ENCODE results near the gene ADGRL1.
"Not testable (repeated sequence)": the region's sequence is repeated elsewhere in the genome, so short reads cannot be mapped to it uniquely, and the experiment has no call there.

The ADGRL1 gene

GRCh38 chr19:14189415-14189814 lies 16.6 kb downstream of the ADGRL1 start:
- no peak for DNase-seq (ENCODE audit: low read depth)

- not testable (repeated sequence) for DNase-seq (ENCODE audit: low read depth)
Observed at GRCh38 chr19:14188086-14188485, 17.9 kb downstream of the ADGRL1 start.

- DNase-seq (ENCODE audit: low read depth) = no peak
Observed at GRCh38 chr19:14187561-14187960, 18.4 kb downstream of the ADGRL1 start.

GRCh38 chr19:14186684-14187083 lies 19.3 kb downstream of the ADGRL1 start:
- not testable (repeated sequence) for DNase-seq (ENCODE audit: low read depth)

GRCh38 chr19:14185691-14186090 lies 20.3 kb downstream of the ADGRL1 start:
- DNase-seq (ENCODE audit: low read depth) = not testable (repeated sequence)

GRCh38 chr19:14185158-14185557 lies 20.8 kb downstream of the ADGRL1 start:
- DNase-seq (ENCODE audit: low read depth) = no peak

GRCh38 chr19:14183741-14184350 lies 22.1 kb downstream of the ADGRL1 start:
- no peak for DNase-seq (ENCODE audit: low read depth)

DNA sequence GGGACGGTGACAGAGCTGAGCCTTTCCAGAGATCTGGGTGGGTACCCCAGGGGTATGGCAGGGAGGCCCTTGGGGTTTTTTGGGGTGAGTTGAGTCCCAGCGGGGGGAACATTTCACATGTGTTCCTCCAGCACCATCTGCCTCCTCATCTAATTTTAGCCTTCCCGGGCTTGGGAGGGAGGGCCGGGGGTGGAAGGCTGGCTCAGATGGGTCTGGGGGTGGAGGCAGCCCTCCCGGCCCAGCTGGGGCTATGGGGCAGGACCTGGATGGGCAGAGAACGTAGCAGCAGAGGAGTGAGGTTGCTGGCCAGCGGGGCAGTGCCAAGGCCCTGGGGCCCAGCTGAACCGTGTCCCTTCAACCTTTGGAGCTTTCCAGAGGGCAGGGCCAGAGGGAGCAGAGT lies 23.5 kb downstream of the ADGRL1 start:
- DNase-seq (ENCODE audit: low read depth) = no peak

- no peak for DNase-seq (ENCODE audit: low read depth)
Observed at GRCh38 chr19:14181906-14182305, 24.1 kb downstream of the ADGRL1 start.

- not testable (repeated sequence) for DNase-seq (ENCODE audit: low read depth)
Observed at GRCh38 chr19:14181199-14181598, 24.8 kb downstream of the ADGRL1 start.

GRCh38 chr19:14177496-14178074 lies 28.4 kb downstream of the ADGRL1 start:
- no peak for DNase-seq (ENCODE audit: low read depth)

DNA sequence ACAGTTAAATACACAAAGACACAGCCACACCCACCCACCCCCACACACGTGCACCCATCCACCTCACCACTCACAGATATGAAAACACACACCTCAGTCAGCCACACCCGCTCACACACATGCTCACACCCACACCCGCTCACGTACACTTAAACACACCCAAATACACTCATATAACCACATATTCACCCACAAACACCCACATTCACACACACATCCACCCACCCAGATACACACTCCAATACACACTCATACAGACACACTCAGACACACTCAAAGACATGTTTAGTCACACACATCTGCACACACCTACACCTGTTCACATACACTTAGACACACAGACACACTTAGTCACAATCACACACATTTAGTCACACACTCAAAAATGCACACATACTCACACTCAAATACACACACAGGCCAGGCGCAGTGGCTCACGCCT lies 30.6 kb downstream of the ADGRL1 start:
- no peak for DNase-seq (ENCODE audit: low read depth)

- no peak for DNase-seq (ENCODE audit: low read depth)
Observed at GRCh38 chr19:14174883-14175282, 31.1 kb downstream of the ADGRL1 start.

- no peak for DNase-seq (ENCODE audit: low read depth)
Observed at GRCh38 chr19:14168993-14169392, 37.0 kb downstream of the ADGRL1 start.

DNA sequence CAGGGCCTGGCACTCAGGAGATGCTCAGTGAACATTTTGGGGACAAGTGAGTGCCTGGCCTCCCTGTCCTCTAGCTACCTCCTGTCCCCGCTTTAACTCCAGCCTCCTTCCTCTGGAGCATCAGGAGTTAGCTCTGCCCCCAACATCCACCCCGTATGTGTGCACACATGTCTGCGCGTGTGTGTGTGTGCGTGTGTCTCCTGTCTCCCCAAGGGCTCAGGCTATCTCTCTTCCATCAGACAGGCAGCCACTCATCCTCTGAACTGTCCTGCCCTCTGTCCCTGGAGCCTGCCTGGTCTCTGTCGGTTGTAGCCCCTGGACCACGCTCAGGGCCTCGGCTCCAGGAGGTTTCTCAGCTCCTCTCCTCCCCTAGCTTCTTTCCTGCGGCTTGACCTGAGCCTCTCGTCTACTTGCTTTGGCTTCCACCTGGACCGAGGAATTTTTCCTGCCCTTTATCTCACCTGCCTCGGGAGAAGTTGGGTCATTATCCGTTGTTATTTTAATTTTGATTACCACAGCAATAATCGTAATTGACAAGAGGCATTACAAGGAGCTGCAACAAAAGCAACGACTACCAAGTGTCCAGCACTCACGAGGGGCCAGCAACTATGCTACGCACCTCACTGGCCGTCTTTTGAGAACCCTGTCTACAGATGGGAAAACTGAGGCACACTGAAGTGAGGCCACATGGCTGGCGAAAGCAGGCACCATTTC lies 37.6 kb downstream of the ADGRL1 start:
- no peak for DNase-seq (ENCODE audit: low read depth)

DNA sequence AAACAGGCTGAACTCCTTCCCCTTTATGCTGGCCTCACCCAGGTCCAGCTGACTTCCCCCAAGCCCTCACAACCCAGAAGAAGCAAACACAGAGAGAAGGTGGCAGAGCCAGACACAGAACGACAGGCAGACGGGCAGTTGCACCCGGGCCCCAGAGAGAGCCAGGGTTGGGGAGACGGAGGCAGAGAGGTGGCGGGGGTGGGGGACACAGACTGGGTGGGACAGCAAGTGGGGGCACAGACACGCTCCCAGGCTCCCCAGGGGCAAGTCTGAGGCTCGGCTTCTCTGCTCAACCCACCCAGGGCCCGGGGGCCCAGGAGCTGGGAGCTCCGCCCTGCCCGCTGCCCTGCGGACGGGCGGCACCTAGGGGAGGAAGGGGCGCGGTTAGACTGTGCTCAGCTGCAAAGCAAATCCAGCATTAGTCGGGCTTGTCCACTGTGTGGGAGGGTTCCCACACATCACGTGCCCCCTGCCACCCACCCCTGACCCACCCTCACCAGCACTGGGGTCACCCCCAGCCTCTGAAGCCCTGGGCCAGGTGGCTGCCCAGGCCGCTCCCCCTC lies 38.3 kb downstream of the ADGRL1 start:
- DNase-seq (ENCODE audit: low read depth) = no peak

DNA sequence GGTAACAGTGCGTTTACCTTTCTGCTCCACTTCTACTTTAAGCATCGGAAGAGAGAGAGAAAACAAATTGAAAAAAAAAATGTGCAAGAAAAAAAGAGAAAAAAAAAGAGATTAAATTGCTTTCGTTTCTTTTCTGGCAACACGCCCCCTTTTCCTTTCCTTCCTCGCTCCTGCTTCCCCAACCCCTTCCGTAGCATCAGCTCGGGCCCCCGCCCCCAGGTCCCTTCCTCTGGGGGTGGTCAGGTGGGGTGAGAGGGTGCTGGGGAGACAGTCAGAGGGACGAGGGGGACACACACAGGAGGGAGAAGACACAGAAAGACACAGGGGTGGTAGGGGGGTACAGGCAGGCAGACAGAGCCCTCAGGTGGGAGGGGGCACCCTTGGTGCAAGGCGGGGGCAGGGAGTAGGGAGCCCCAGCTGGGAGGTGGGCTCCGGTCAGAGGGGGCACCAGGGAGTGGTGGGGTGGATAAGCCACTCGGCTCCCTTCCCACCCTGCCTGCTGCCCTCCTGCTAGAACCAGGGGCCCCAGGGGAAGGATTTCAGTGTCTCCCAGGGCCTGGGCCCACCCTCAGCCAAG lies 38.9 kb downstream of the ADGRL1 start:
- no peak for DNase-seq (ENCODE audit: low read depth)

DNA sequence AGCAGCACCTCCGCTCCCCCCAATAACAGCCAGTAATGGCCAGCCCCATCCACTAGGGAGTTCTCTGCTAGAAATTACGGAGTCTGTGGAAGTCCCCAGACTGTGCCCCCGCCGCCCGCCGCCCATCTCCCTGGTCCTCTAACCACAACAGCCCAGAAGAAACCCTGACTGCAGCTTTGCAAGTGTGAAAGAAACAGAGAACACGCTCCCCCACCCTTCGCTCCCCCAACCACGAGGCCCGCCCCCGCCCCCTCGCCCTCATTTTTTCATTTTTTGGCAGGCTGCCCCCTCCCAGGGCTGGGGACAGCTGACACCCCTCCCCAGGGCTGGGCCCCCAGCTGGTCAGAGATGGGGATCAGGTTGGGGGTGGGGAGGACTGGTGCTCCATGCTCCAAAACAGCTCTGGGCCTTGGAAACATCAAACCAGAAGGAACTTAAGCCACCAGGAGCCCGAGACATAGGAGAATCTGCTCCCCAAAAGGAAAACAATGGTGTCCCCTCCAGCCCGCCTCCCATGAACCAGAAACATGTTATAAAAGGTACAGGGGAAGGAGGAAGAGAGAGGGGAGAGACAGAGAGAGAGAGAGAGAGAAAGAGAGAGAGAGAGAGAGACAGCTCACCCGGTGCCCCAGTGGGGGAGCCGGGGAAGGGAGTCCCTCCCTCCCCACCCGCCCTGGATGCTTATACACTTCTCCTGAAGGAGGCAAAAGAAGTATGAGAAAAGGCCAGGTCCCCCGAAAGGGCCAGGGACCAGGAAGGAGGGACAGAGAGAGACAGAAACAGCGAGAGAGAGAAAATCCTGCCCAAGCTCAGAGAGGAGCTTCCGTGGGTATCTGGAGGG lies 39.8 kb downstream of the ADGRL1 start:
- no peak for DNase-seq (ENCODE audit: low read depth)

GRCh38 chr19:14164724-14165493 lies 41.1 kb downstream of the ADGRL1 start:
- no peak for DNase-seq (ENCODE audit: low read depth)

- no peak for DNase-seq (ENCODE audit: low read depth)
Observed at GRCh38 chr19:14164082-14164481, 41.9 kb downstream of the ADGRL1 start.

DNA sequence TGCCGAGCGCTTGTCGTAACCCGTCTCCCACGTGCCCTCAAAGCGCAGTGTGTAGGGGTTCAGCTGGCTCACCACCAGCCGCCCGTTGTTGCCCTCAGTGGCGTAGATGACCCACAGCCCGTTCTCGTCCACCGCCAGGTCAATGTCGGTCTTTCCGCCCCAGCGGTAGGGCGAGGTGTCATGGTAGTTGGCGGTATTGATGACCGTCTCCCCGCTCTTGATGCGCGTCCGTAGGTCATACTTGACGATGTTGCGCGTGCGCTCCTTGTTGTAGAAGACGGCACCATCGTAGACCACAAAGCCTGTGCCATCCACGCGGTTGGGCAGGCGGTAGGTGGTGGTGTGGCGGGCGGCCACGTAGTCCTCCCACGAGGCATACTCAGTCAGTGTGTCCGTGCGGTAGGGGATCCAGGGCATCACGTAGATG lies 43.1 kb downstream of the ADGRL1 start:
- DNase-seq (ENCODE audit: low read depth) = no peak

Data from activated T-cell treated with anti-CD3 and anti-CD28 coated beads for 24 hours (primary cell).